HEK293 (cell line): ENCODE data around the gene RNF145.
A peak's percentile ranks its signal among the peaks of the same experiment; 100 is the strongest.

Source experiments
- CTCF ChIP-seq: fragments of 450-650 bp; formaldehyde crosslinking; IDR thresholded peaks from 2 replicates; pipeline ENCODE4 v1.5.1; 2016; ENCODE audit warnings: missing biosample characterization, missing genetic modification characterization
- KLF9 ChIP-seq: fragments of 450-650 bp; formaldehyde crosslinking; IDR thresholded peaks from 2 replicates; pipeline ENCODE4 v1.5.1; 2016; ENCODE audit warnings: missing biosample characterization, missing genetic modification characterization, low read depth
- ZBTB17 ChIP-seq: fragments of 450-650 bp; formaldehyde crosslinking; IDR thresholded peaks from 2 replicates; pipeline ENCODE4 v1.5.1; 2016; ENCODE audit warnings: missing biosample characterization, missing genetic modification characterization
- ZBTB49 ChIP-seq: fragments of 450-650 bp; formaldehyde crosslinking; IDR thresholded peaks from 2 replicates; pipeline ENCODE4 v1.5.1; 2016; ENCODE audit warnings: missing biosample characterization, missing genetic modification characterization, low read depth
- ZBTB7A ChIP-seq: fragments of 450-650 bp; formaldehyde crosslinking; IDR thresholded peaks from 2 replicates; pipeline ENCODE4 v1.5.1; 2016; ENCODE audit warnings: low read depth, missing biosample characterization, missing genetic modification characterization
- ZNF274 ChIP-seq, 2 experiments: fragments of 200-500 bp in 1 of 2; fragments of 450-650 bp in 1 of 2; sonication (Bioruptor generic) in 1 of 2; formaldehyde crosslinking in 1 of 2; IDR thresholded peaks; 2 replicates each; pipeline versions ENCODE4 v1.5.1 to v1.6.1; 2014 to 2016; ENCODE audit warnings: borderline replicate concordance in 1 of 2, inconsistent platforms in 1 of 2, low read length in 1 of 2, missing biosample characterization in 1 of 2, missing genetic modification characterization in 1 of 2
- ZNF335 ChIP-seq: fragments of 450-650 bp; formaldehyde crosslinking; conservative IDR thresholded peaks from 2 replicates; pipeline ENCODE4 v1.5.1; 2016; ENCODE audit warnings: missing biosample characterization, missing genetic modification characterization
- ZNF423 ChIP-seq: fragments of 450-650 bp; formaldehyde crosslinking; IDR thresholded peaks from 2 replicates; pipeline ENCODE4 v1.5.1; 2016; ENCODE audit warnings: missing biosample characterization, missing genetic modification characterization
- ZNF501 ChIP-seq: fragments of 450-650 bp; formaldehyde crosslinking; IDR thresholded peaks from 2 replicates; pipeline ENCODE4 v1.5.1; 2016; ENCODE audit warnings: missing biosample characterization, missing genetic modification characterization
- ZNF639 ChIP-seq: fragments of 450-650 bp; formaldehyde crosslinking; IDR thresholded peaks from 2 replicates; pipeline ENCODE4 v1.5.1; 2016; ENCODE audit warnings: missing biosample characterization, missing genetic modification characterization
- ZNF76 ChIP-seq: fragments of 450-650 bp; formaldehyde crosslinking; IDR thresholded peaks from 2 replicates; pipeline ENCODE4; 2016; ENCODE audit warnings: low read depth, missing biosample characterization, missing genetic modification characterization, borderline replicate concordance
- ZNF768 ChIP-seq: fragments of 450-650 bp; formaldehyde crosslinking; IDR thresholded peaks from 2 replicates; pipeline ENCODE4 v1.5.1; 2018; ENCODE audit warnings: missing biosample characterization, mild to moderate bottlenecking, missing genetic modification characterization

DNA sequence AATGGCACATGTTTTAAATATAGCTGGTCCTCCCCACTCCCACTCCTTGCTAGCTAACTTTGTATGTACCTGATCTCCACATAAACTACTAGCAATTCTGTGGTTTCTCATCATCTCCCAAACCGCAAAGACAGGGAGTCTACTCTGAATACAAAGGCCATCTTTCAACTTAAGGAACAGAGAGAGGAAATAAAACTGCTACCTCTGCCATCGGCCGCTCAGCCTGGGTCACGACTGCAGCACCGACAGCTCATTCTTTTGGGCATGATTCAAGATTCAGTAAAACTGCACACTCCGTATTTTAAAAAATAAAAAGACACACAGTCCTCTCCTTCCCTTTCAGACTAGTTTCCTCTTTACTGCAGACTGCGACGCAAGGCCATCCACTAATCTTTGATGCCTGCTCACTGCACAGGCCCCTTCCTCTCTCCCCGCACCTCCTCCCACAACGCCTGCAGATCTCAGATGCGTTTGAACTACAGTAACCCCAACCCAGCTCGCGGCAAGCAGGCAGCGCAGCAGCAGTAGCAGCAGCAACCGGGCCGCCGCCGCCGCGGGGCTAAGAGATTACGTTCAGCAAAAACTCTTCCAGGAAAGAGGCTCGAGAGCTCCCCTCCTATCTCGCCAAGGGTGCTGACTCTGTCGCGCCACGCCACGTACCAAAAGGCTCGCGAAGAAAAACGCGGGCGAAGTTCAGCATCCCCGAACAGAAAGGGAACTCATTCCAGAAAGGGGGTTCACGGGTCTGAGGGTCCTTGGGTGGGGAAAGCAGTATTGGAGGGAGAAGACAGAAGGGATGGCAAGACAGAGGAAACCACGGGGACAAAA lies 1.5 kb downstream of the RNF145 start:
- no peak for TF ChIP-seq ZNF768 (tag by site-specific recombination)
- TF ChIP-seq ZBTB7A = no peak; the same call in 1 of the 2 replicates
- peak; percentile 58 for TF ChIP-seq CTCF (tag by site-specific recombination)
- TF ChIP-seq ZBTB49 (tag by site-specific recombination) = no peak
- no peak for TF ChIP-seq KLF9 (tag by site-specific recombination)
- TF ChIP-seq ZNF501 (tag by site-specific recombination) = no peak; the same call in 1 of the 2 replicates
- TF ChIP-seq ZNF335 (tag by site-specific recombination) = peak; percentile 22; the same call in 1 of the 2 replicates
- TF ChIP-seq ZNF423 (tag by site-specific recombination) = no peak
- TF ChIP-seq ZNF76 (tag by site-specific recombination) = peak; percentile 64; the same call in 1 of the 2 replicates
- peak; percentile 99 for TF ChIP-seq ZBTB17 (tag by site-specific recombination)
- no peak for TF ChIP-seq ZNF274 (IDR thresholded peaks at IDR 0.05; ENCODE audit: low read length)
- no peak for TF ChIP-seq ZNF274 (tag by site-specific recombination; IDR thresholded peaks at IDR 0.05; ENCODE audit: borderline replicate concordance)
- no peak for TF ChIP-seq ZNF639
